SK-N-SH treated with all-trans-retinoic acid at 6 μM for 48 hours (cell line): ENCODE measurements around the gene TMEM200A.

Experiments
- ATAC-seq: fragments of 200-7000 bp; cut with Tn5 transposase; 3 replicates; pipeline ENCODE4 v1.9.1; 2020; ENCODE audit warnings: mild to moderate bottlenecking, moderate library complexity
- BACH2 ChIP-seq: fragments of 250-450 bp; sonication (Bioruptor Pico); IDR thresholded peaks from 2 replicates; pipeline ENCODE4 v1.9.0; 2021; ENCODE audit warnings: mild to moderate bottlenecking, borderline replicate concordance
- CSDC2 ChIP-seq: fragments of 250-450 bp; sonication (Bioruptor Pico); IDR thresholded peaks from 2 replicates; pipeline ENCODE4 v1.5.0; 2020; ENCODE audit warnings: mild to moderate bottlenecking, moderate library complexity
- ESRRG ChIP-seq: fragments of 250-450 bp; sonication (Bioruptor Pico); IDR thresholded peaks from 2 replicates; pipeline ENCODE4 v1.6.1; 2021; ENCODE audit warnings: mild to moderate bottlenecking
- OSR1 ChIP-seq: fragments of 250-450 bp; sonication (Bioruptor Pico); IDR thresholded peaks from 2 replicates; pipeline ENCODE4 v1.8.0; 2022; ENCODE audit warnings: moderate library complexity, mild to moderate bottlenecking, inconsistent platforms
- PPARA ChIP-seq: fragments of 250-450 bp; sonication (Bioruptor Pico); IDR thresholded peaks from 2 replicates; pipeline ENCODE4 v1.5.0; 2020; ENCODE audit warnings: mild to moderate bottlenecking, borderline replicate concordance
- RARB ChIP-seq: fragments of 250-450 bp; sonication (Bioruptor Pico); IDR thresholded peaks from 2 replicates; pipeline ENCODE4 v1.8.0; 2021; ENCODE audit warnings: mild to moderate bottlenecking, moderate library complexity
- SNAI2 ChIP-seq: fragments of 250-450 bp; sonication (Bioruptor Pico); IDR thresholded peaks from 2 replicates; pipeline ENCODE4 v1.5.0; 2020; ENCODE audit warnings: mild to moderate bottlenecking, moderate library complexity
- TCF4 ChIP-seq: fragments of 250-450 bp; sonication (Bioruptor Pico); IDR thresholded peaks from 2 replicates; pipeline ENCODE4 v1.8.0; 2021; ENCODE audit warnings: mild to moderate bottlenecking, moderate library complexity, borderline replicate concordance
- TOX ChIP-seq: fragments of 250-450 bp; sonication (Bioruptor Pico); IDR thresholded peaks from 2 replicates; pipeline ENCODE4 v1.8.0; 2021; ENCODE audit warnings: mild to moderate bottlenecking, moderate library complexity, borderline replicate concordance
- ZC3H10 ChIP-seq: fragments of 250-450 bp; sonication (Bioruptor Pico); IDR thresholded peaks from 2 replicates; pipeline ENCODE4 v1.5.1; 2021; ENCODE audit warnings: mild to moderate bottlenecking, moderate library complexity
- ZFP30 ChIP-seq: fragments of 450-650 bp; formaldehyde crosslinking; IDR thresholded peaks from 2 replicates; pipeline ENCODE4 v1.5.0; 2022; ENCODE audit warnings: mild to moderate bottlenecking, moderate library complexity
- ZNF565 ChIP-seq: fragments of 450-650 bp; formaldehyde crosslinking; conservative IDR thresholded peaks from 2 replicates; pipeline ENCODE4 v1.5.0; 2020; ENCODE audit warnings: low read depth, mild to moderate bottlenecking, moderate library complexity
- ZNF8 ChIP-seq: fragments of 450-650 bp; formaldehyde crosslinking; IDR thresholded peaks from 2 replicates; pipeline ENCODE4 v1.5.0; 2020; ENCODE audit warnings: mild to moderate bottlenecking, moderate library complexity
- TF ChIP-seq, protein P1 (sequence below): fragments of 250-450 bp; sonication (Bioruptor Pico); IDR thresholded peaks from 2 replicates; pipeline ENCODE4 v1.5.1; 2020; ENCODE audit warnings: low read depth, mild to moderate bottlenecking, moderate library complexity
- TF ChIP-seq, protein P2 (sequence below): fragments of 250-450 bp; sonication (Bioruptor Pico); IDR thresholded peaks from 2 replicates; pipeline ENCODE4 v1.5.1; 2021; ENCODE audit warnings: mild to moderate bottlenecking, moderate library complexity
- TF ChIP-seq, protein P3 (sequence below): fragments of 250-450 bp; sonication (Bioruptor Pico); IDR thresholded peaks from 2 replicates; pipeline ENCODE4 v1.5.0; 2020; ENCODE audit warnings: mild to moderate bottlenecking, moderate library complexity
- TF ChIP-seq, protein P4 (sequence below): fragments of 250-450 bp; sonication (Bioruptor Pico); IDR thresholded peaks from 2 replicates; pipeline ENCODE4 v1.8.0; 2020; ENCODE audit warnings: mild to moderate bottlenecking, moderate library complexity, borderline replicate concordance
- TF ChIP-seq, protein P5 (sequence below): fragments of 250-450 bp; sonication (Bioruptor Pico); IDR thresholded peaks from 2 replicates; pipeline ENCODE4 v1.8.0; 2021; ENCODE audit warnings: low read depth, mild to moderate bottlenecking, moderate library complexity, borderline replicate concordance

Gene TMEM200A

DNA sequence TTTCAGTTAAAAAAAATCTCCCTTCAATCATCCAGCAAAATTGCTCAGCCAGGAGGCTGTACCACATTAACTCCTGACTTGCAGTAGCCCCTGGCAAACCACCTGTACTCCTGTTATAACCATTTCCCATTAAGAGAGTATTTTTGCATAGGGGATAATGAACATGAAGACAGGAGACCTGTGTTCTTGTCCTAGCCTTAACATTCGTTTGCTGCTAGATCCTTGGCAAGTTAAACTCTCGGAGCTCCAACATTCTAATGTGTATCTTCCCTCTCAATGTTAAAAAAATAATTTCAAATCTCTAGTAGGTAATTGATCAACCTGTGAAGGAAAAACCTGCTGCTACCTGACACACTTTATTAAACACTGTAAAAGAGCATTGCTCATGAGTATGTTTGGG is 8.4 kb upstream of the TMEM200A start:
- TF ChIP-seq ZFP30 (no peak), TOX (CRISPR knock-in tag) (no peak), ESRRG (CRISPR knock-in tag) (no peak), PPARA (CRISPR knock-in tag) (no peak), OSR1 (CRISPR knock-in tag) (no peak), CSDC2 (CRISPR knock-in tag) (no peak), SNAI2 (CRISPR knock-in tag) (no peak), ZNF8 (CRISPR knock-in tag) (no peak), RARB (CRISPR knock-in tag) (no peak), ZNF565 (no peak)
- TF ChIP-seq, protein P1, sequence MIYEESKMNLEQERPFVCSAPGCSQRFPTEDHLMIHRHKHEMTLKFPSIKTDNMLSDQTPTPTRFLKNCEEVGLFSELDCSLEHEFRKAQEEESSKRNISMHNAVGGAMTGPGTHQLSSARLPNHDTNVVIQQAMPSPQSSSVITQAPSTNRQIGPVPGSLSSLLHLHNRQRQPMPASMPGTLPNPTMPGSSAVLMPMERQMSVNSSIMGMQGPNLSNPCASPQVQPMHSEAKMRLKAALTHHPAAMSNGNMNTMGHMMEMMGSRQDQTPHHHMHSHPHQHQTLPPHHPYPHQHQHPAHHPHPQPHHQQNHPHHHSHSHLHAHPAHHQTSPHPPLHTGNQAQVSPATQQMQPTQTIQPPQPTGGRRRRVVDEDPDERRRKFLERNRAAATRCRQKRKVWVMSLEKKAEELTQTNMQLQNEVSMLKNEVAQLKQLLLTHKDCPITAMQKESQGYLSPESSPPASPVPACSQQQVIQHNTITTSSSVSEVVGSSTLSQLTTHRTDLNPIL (CRISPR knock-in tag): no peak
- TF ChIP-seq, protein P2, sequence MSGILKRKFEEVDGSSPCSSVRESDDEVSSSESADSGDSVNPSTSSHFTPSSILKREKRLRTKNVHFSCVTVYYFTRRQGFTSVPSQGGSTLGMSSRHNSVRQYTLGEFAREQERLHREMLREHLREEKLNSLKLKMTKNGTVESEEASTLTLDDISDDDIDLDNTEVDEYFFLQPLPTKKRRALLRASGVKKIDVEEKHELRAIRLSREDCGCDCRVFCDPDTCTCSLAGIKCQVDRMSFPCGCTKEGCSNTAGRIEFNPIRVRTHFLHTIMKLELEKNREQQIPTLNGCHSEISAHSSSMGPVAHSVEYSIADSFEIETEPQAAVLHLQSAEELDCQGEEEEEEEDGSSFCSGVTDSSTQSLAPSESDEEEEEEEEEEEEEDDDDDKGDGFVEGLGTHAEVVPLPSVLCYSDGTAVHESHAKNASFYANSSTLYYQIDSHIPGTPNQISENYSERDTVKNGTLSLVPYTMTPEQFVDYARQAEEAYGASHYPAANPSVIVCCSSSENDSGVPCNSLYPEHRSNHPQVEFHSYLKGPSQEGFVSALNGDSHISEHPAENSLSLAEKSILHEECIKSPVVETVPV (CRISPR knock-in tag): no peak
- TF ChIP-seq, protein P3, sequence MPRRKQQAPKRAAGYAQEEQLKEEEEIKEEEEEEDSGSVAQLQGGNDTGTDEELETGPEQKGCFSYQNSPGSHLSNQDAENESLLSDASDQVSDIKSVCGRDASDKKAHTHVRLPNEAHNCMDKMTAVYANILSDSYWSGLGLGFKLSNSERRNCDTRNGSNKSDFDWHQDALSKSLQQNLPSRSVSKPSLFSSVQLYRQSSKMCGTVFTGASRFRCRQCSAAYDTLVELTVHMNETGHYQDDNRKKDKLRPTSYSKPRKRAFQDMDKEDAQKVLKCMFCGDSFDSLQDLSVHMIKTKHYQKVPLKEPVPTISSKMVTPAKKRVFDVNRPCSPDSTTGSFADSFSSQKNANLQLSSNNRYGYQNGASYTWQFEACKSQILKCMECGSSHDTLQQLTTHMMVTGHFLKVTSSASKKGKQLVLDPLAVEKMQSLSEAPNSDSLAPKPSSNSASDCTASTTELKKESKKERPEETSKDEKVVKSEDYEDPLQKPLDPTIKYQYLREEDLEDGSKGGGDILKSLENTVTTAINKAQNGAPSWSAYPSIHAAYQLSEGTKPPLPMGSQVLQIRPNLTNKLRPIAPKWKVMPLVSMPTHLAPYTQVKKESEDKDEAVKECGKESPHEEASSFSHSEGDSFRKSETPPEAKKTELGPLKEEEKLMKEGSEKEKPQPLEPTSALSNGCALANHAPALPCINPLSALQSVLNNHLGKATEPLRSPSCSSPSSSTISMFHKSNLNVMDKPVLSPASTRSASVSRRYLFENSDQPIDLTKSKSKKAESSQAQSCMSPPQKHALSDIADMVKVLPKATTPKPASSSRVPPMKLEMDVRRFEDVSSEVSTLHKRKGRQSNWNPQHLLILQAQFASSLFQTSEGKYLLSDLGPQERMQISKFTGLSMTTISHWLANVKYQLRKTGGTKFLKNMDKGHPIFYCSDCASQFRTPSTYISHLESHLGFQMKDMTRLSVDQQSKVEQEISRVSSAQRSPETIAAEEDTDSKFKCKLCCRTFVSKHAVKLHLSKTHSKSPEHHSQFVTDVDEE (CRISPR knock-in tag): no peak
- TF ChIP-seq, protein P4, sequence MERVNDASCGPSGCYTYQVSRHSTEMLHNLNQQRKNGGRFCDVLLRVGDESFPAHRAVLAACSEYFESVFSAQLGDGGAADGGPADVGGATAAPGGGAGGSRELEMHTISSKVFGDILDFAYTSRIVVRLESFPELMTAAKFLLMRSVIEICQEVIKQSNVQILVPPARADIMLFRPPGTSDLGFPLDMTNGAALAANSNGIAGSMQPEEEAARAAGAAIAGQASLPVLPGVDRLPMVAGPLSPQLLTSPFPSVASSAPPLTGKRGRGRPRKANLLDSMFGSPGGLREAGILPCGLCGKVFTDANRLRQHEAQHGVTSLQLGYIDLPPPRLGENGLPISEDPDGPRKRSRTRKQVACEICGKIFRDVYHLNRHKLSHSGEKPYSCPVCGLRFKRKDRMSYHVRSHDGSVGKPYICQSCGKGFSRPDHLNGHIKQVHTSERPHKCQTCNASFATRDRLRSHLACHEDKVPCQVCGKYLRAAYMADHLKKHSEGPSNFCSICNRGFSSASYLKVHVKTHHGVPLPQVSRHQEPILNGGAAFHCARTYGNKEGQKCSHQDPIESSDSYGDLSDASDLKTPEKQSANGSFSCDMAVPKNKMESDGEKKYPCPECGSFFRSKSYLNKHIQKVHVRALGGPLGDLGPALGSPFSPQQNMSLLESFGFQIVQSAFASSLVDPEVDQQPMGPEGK (CRISPR knock-in tag): no peak
- ATAC-seq: no peak

DNA sequence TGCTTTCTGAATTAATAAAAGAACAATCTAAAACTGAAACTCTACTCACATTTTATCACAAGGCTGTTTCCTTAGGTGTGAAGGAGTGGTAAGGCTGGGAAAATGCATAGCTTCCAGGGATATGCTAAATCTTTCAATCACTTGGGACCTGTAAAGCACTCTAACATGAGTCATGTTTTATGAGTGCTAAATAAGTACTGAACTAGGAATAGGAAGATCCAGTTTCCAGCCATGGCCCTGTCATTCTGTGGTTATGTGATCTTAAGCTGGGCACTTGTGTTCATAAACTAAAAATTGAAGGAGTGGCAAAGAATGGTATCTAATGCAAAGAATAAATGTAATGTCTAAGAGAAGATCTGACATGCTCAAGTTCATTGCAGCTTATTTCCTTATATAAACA is 6.1 kb upstream of the TMEM200A start:
- TF ChIP-seq SNAI2 (CRISPR knock-in tag) (no peak), ZNF565 (no peak), OSR1 (CRISPR knock-in tag) (no peak), TOX (CRISPR knock-in tag) (no peak), ZC3H10 (CRISPR knock-in tag) (no peak), ZFP30 (no peak), ZNF8 (CRISPR knock-in tag) (no peak), TCF4 (CRISPR knock-in tag) (no peak), BACH2 (CRISPR knock-in tag) (no peak)
- TF ChIP-seq, protein P2 (CRISPR knock-in tag): no peak
- TF ChIP-seq, protein P5, sequence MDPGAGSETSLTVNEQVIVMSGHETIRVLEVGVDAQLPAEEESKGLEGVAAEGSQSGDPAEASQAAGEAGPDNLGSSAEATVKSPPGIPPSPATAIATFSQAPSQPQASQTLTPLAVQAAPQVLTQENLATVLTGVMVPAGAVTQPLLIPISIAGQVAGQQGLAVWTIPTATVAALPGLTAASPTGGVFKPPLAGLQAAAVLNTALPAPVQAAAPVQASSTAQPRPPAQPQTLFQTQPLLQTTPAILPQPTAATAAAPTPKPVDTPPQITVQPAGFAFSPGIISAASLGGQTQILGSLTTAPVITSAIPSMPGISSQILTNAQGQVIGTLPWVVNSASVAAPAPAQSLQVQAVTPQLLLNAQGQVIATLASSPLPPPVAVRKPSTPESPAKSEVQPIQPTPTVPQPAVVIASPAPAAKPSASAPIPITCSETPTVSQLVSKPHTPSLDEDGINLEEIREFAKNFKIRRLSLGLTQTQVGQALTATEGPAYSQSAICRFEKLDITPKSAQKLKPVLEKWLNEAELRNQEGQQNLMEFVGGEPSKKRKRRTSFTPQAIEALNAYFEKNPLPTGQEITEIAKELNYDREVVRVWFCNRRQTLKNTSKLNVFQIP (CRISPR knock-in tag): no peak
- TF ChIP-seq, protein P1 (CRISPR knock-in tag): no peak

More for the DNA sequence above, 6.1 kb upstream of the TMEM200A start:
- peak; percentile 76 for ATAC-seq
